Neural progenitor cell (in vitro differentiated cells): ENCODE results near the gene TSHZ2.

Experiments used
- CTCF ChIP-seq: fragments of 200-600 bp; sonication (generic); IDR thresholded peaks from 2 replicates; pipeline ENCODE4 v1.5.1; 2017; ENCODE audit warnings: antibody characterized with exemption, mild to moderate bottlenecking
- EZH2phosphoT487 ChIP-seq: fragments of 200-600 bp; sonication (generic); IDR thresholded peaks from 2 replicates; pipeline ENCODE4 v1.6.1; 2017; ENCODE audit warnings: antibody characterized with exemption

DNA sequence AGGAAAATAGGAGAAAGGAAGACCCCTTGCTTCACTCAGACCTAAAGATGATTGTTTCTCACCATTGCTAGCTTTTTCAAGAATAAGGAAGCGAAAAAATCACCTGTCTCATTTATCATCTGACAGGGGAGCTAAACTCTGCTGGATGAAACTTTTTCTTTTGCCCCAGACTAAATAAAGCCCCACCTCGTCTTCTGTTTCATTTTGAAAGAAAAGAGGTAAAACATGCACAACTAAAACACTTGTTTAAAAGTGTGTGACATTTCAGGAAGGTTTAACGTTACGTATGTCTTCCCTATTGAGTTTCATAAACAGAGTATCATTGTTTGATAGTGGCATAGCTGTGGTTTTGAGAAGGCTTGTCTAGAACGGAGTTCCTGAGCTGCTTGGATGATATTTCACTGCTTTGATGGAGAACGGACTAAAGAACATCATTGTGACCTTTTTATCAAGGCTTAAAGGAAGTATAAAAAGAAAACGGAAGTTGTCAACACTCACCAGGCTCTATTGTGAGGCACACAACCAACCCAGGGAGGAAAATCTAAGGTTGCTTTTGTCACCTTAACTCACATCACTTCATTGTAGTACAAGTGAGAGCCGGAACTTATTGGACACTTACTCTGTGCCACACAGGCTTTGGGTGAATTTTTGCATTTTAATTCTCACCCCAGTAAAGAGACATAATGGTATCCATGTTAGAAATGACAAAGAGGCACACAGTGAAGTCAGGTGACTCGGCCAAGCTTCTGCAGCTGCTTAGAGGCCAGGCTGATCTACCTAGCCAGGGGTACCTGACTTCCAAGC lies 29.5 kb downstream of the TSHZ2 start:
- TF ChIP-seq EZH2phosphoT487 (no peak), CTCF (no peak)
